ENCODE results near the gene ZC3H10. TPM values are rescaled to one million over a fixed set of nuclear protein-coding genes. Genes with fewer than 3 reads are reported as not detected.
"Not testable (repeated sequence)": the region's sequence is repeated elsewhere in the genome, so short reads cannot be mapped to it uniquely, and the experiment has no call there.

Gene ZC3H10
- total RNA-seq, 1 donor from 2014 or later = 4.1 TPM

GRCh38 chr12:56102683-56103065 is 15.4 kb upstream of the ZC3H10 start:
- DNase-seq (ENCODE audit: extremely low read depth, low read depth, low spot score) = no peak

GRCh38 chr12:56103066-56103711 is 14.9 kb upstream of the ZC3H10 start:
- DNase-seq (ENCODE audit: extremely low read depth, low read depth, low spot score) = no peak

- DNase-seq (ENCODE audit: extremely low read depth, low read depth, low spot score) = no peak
Measured at GRCh38 chr12:56103823-56104108, 14.3 kb upstream of the ZC3H10 start.

- peak; percentile 88 for DNase-seq (ENCODE audit: extremely low read depth, low read depth, low spot score)
Measured at GRCh38 chr12:56104109-56104814, 13.8 kb upstream of the ZC3H10 start, which contains the start of gene PA2G4. Gene PA2G4, plus strand, starts transcription at chr12:56104559. Its CDS starts 179 bp downstream, at chr12:56104738.

- no peak for DNase-seq (ENCODE audit: extremely low read depth, low read depth, low spot score)
Measured at GRCh38 chr12:56104815-56105608, 13.1 kb upstream of the ZC3H10 start.

- no peak for DNase-seq (ENCODE audit: extremely low read depth, low read depth, low spot score)
Measured at GRCh38 chr12:56105609-56105902, 12.5 kb upstream of the ZC3H10 start.

GRCh38 chr12:56107242-56107641 is 10.8 kb upstream of the ZC3H10 start:
- no peak for DNase-seq (ENCODE audit: extremely low read depth, low read depth, low spot score)

- no peak for DNase-seq (ENCODE audit: extremely low read depth, low read depth, low spot score)
Measured at GRCh38 chr12:56110571-56110970, 7.5 kb upstream of the ZC3H10 start.

GRCh38 chr12:56114084-56114483 is 4.0 kb upstream of the ZC3H10 start:
- no peak for DNase-seq (ENCODE audit: extremely low read depth, low read depth, low spot score)

- no peak for DNase-seq (ENCODE audit: extremely low read depth, low read depth, low spot score)
Measured at GRCh38 chr12:56115329-56115728, 2.7 kb upstream of the ZC3H10 start.

- peak; percentile 92 for DNase-seq (ENCODE audit: extremely low read depth, low read depth, low spot score)
Measured at GRCh38 chr12:56116267-56117081, 1.6 kb upstream of the ZC3H10 start, which contains the start of gene RPL41. Gene RPL41, plus strand, starts transcription at chr12:56116633.

GRCh38 chr12:56117082-56117706 is 872 bp upstream of the ZC3H10 start:
- not testable (repeated sequence) for DNase-seq (ENCODE audit: extremely low read depth, low read depth, low spot score)

GRCh38 chr12:56118688-56119357 is 757 bp downstream of the ZC3H10 start:
- no peak for DNase-seq (ENCODE audit: extremely low read depth, low read depth, low spot score)

GRCh38 chr12:56119361-56119796 is 1.3 kb downstream of the ZC3H10 start:
- no peak for DNase-seq (ENCODE audit: extremely low read depth, low read depth, low spot score)

GRCh38 chr12:56120158-56120846 is 2.2 kb downstream of the ZC3H10 start:
- no peak for DNase-seq (ENCODE audit: extremely low read depth, low read depth, low spot score)

- DNase-seq (ENCODE audit: extremely low read depth, low read depth, low spot score) = no peak
Measured at GRCh38 chr12:56121204-56121870, 3.3 kb downstream of the ZC3H10 start.

- no peak for DNase-seq (ENCODE audit: extremely low read depth, low read depth, low spot score)
Measured at GRCh38 chr12:56122637-56123036, 4.6 kb downstream of the ZC3H10 start.

GRCh38 chr12:56124133-56124532 is 6.1 kb downstream of the ZC3H10 start:
- DNase-seq (ENCODE audit: extremely low read depth, low read depth, low spot score) = no peak

GRCh38 chr12:56126732-56127239 is 8.7 kb downstream of the ZC3H10 start:
- DNase-seq (ENCODE audit: extremely low read depth, low read depth, low spot score) = no peak
